Measurements from ENCODE around the gene ZNF552. TPM values are rescaled to one million over a fixed set of nuclear protein-coding genes. Genes with fewer than 3 reads are reported as not detected.
"Not testable (repeated sequence)": the region's sequence is repeated elsewhere in the genome, so short reads cannot be mapped to it uniquely, and the experiment has no call there.

The ZNF552 gene
- total and polyA plus RNA-seq, 11 donors, result 1.7 to 5.2 (median 3.4) TPM

DNA sequence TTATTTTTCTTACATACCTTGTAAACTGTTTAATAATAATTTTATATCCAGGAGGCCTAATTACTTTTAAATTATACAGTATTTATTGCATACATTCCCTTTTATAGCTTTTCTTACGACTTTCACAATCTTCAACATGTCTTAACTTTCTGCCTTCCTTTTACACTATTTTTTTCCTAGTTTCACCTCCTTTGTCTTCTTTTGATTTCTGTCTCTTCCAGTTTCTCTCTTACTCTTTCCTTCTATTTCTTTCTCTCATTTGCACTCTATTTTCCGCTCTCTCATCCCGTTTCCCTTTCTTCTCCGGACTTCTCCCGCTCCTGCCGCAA lies 11.5 kb downstream of the ZNF552 start:
- Histone ChIP-seq H3K27ac (peak overlapping the region in 9 of 12 donors; percentile 48 to 83 (median 61)), H3K4me1 (peaks cover 0 to 58% (median 16%) of the 10 kb centered on the region in 12 donors), H3K27me3 (no peaks in the 10 kb centered on the region), H3K9me3 (no peaks in the 10 kb centered on the region), H3K36me3 (peaks cover 0 to 53% (median 17%) of the 10 kb centered on the region in 9 donors), H3K4me3 (peak overlapping the region in 11 of 12 donors; percentile 21 to 66 (median 51))
- intact Hi-C loops (cut with DNase I), result no loop called here
- TF ChIP-seq CTCF (IDR thresholded peaks at IDR 0.05) (no peak), POLR2A (IDR thresholded peaks at IDR 0.05) (no peak)
- 28 to 38% (median 32%) methylated on average over 6 of the region's 6 CpGs for WGBS, 4 donors
- DNase-seq (no peak), ATAC-seq (peak in 1 of 4 donors; percentile 11)

DNA sequence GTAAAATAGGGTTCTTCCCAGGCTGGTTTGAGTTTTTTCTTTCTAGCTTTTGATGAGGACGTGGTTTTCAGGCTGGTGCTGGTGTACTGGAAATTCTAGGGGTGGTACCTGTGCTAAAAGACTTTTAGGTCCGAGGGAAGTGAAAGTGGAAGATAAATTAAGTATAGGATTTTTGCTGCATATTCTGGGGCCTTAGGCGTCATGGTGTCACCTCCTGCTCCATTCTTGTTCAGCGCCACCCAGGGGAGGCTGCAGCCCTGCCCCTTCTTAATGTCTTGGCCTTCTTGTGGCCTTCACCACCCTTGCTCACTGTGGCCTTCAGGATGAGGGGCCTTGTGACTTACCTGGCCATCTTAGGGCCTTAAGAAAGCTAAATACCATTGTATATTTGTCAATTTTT lies 12.4 kb downstream of the ZNF552 start:
- Histone ChIP-seq H3K27ac (peak overlapping the region in 1 of 12 donors; percentile 7), H3K4me3 (no peak overlapping the region), H3K9me3 (no peaks in the 10 kb centered on the region), H3K4me1 (peaks cover 0 to 58% (median 16%) of the 10 kb centered on the region in 12 donors), H3K27me3 (no peaks in the 10 kb centered on the region), H3K36me3 (peaks cover 0 to 47% (median 8%) of the 10 kb centered on the region in 9 donors)
- ATAC-seq, result no peak
- WGBS, 4 donors, result 85 to 95% (median 91%) methylated on average over 4 of the region's 4 CpGs
- TF ChIP-seq CTCF (IDR thresholded peaks at IDR 0.05) (no peak), POLR2A (IDR thresholded peaks at IDR 0.05) (no peak)
- no peak for DNase-seq
- intact Hi-C loops (cut with DNase I), result no loop called here

DNA sequence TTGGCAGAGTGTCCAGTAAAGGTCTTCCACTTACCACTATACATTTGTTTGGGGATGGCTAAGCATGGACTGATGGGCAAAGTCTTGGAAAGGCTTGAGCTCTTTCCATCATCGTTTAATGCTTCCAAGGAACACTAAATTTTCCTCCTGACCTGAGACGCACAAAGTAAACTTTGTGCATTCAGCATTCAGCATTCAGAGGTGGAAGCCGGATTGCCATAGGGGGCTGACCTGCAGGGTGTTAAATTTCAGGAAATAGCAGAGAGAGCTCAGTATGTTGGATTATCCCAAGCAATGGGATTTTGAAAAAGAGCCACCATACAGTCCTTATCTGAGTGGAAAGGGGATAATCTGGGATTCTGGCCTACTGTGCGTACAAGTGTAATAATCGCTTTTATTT lies 14.0 kb downstream of the ZNF552 start:
- H3K36me3 ChIP-seq, result peaks cover 0 to 50% (median 11%) of the 10 kb centered on the region in 9 donors
- peak overlapping the region in 1 of 12 donors; percentile 82 for H3K27ac ChIP-seq
- DNase-seq (no peak), ATAC-seq (no peak)
- H3K27me3 ChIP-seq, result no peaks in the 10 kb centered on the region
- H3K9me3 ChIP-seq, result no peaks in the 10 kb centered on the region
- H3K4me1 ChIP-seq, result peaks cover 0 to 57% (median 16%) of the 10 kb centered on the region in 12 donors
- 76 to 95% (median 91%) methylated on average over 5 of the region's 5 CpGs for WGBS, 4 donors
- intact Hi-C loops (cut with DNase I), result no loop called here
- no peak for TF ChIP-seq POLR2A (IDR thresholded peaks at IDR 0.05)
- no peak for TF ChIP-seq CTCF (IDR thresholded peaks at IDR 0.05)
- no peak overlapping the region for H3K4me3 ChIP-seq

DNA sequence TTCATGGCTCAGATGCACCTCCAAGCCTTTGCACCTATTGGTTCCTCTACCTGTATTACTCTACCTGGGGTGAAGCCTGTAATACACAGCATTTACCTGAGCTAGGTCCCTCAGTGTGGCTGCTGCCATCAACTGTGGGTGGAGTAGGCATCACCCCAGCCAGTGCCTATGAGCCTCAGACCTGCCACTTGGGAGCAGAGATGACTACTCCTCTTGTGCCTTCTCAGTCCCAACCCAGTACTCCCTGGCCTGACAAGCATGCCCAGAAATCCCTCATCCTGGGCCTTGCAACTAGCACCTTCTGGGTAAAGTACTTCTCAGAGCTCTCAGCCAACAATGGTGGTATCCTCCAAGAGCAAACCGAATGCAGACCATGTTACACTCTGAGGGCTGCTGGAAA lies 18.1 kb downstream of the ZNF552 start:
- 82 to 100% (median 92%) methylated on average over 1 of the region's 1 CpG for WGBS, 4 donors
- H3K27ac ChIP-seq; H3K27me3 ChIP-seq; DNase-seq; intact Hi-C loops (cut with DNase I); ATAC-seq; H3K4me3 ChIP-seq; H3K9me3 ChIP-seq: not testable (repeated sequence)
- Histone ChIP-seq H3K4me1 (peaks cover 0 to 22% (median 0%) of the 10 kb centered on the region in 12 donors), H3K36me3 (peaks cover 0 to 73% (median 28%) of the 10 kb centered on the region in 9 donors)

DNA sequence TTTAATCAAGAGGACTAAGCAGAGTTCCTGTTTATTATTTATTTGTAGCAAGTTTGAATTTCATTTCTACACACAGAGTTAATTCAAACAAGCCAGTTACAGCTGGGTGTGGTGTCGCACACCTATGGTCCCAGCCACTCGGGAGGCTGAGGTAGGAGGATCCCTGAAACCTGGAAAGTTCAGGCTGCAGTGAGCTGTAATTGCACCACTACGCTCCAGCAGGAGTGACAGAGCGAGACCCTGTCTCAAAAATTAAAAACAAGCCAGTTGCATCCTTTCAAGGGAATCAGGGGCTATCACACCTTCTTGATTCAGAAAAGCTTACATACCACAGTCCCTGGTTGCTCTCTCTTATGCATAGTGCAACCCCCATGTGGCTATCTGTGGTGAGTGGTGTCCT lies 25.4 kb downstream of the ZNF552 start:
- intact Hi-C loops (cut with DNase I), result no loop called here
- H3K4me1 ChIP-seq, result peaks cover 0 to 21% (median 0%) of the 10 kb centered on the region in 12 donors
- WGBS, 4 donors, result 96 to 98% (median 97%) methylated on average over 4 of the region's 4 CpGs
- peaks cover 0 to 52% (median 14%) of the 10 kb centered on the region in 12 donors for H3K9me3 ChIP-seq
- no peak overlapping the region for H3K27ac ChIP-seq
- TF ChIP-seq CTCF (IDR thresholded peaks at IDR 0.05) (no peak), POLR2A (IDR thresholded peaks at IDR 0.05) (no peak)
- ATAC-seq, result no peak
- no peak for DNase-seq
- peaks cover 6 to 47% (median 31%) of the 10 kb centered on the region in 9 donors for H3K36me3 ChIP-seq
- no peak overlapping the region for H3K4me3 ChIP-seq
- no peaks in the 10 kb centered on the region for H3K27me3 ChIP-seq

Data from heart left ventricle (tissue), 16 donors.